GM18517 (cell line): ENCODE data around the gene HPS4.

Experiments
- ATAC-seq: cut with Tn5 transposase; IDR thresholded peaks from one replicate; pipeline ENCODE4 v1.9.1; 2021; ENCODE audit warnings: mild to moderate bottlenecking, moderate library complexity; ENCODE audit not compliant: unreplicated experiment

The HPS4 gene

GRCh38 chr22:26470807-26471206, 12.8 kb downstream of the HPS4 start:
- no peak for ATAC-seq

DNA sequence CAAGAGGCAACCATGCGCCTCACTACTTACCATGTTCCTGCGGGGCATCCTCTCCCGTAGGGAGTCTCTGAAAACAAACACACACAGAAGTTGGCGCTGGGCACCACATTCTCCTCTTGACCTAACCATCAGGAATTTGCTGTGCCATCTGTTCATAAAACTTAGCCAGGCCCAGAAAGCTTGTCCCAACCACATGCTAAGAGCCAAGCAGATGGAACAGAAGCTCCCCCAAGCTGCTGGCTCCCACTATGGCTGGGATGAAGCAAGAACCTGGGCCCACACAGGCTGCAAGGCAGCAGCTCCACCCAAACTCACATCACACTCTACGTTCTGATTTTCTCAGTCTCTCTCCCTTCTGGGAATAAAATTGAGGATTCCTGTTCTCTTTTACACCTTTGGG, 17.4 kb downstream of the HPS4 start:
- no peak for ATAC-seq

GRCh38 chr22:26464312-26464711, 19.3 kb downstream of the HPS4 start:
- ATAC-seq, result no peak

DNA sequence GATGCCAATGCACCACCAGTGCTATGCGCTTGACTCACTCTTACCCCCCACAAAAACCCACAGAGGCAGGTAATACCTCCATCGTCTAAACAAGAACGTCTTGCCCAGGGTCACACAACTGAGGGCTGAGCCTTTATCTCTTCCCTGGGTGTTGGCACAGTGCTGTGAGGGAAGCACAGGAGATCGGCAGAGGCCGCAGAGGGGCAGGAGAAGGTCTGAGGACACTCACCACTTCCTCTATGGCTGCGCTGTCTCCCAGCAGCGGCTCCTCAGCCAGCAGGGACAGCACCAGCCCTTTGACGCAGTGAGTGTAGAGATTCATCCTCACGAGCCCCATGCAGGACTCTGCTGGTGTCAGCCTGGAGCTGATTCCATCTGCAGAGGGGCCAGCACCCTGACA, 19.9 kb downstream of the HPS4 start:
- ATAC-seq, result no peak

- no peak for ATAC-seq
These were observed 20.4 kb downstream of the HPS4 start for GRCh38 chr22:26463101-26463661.

- no peak for ATAC-seq
These were observed 20.9 kb downstream of the HPS4 start for GRCh38 chr22:26462641-26463040.

DNA sequence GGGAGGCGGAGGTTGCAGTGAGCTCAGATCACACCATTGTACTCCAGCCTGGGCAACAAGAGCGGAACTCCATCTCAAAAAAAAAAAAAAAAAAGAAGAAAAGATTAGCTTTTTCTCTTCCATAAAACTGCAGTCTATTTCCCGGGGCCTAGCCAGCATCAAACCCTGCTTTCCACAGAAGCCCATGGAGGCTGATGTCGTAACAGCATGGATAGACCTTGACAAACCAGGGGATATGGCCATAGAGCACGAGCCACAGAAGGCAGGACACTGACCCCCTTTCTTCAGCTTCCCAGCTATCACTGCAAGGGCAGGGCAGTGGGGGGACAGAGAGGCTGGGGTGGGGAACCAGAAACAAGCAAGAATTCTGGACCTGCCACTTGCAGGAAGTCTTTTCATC, 21.5 kb downstream of the HPS4 start:
- no peak for ATAC-seq

GRCh38 chr22:26461188-26461810, 22.3 kb downstream of the HPS4 start:
- no peak for ATAC-seq

DNA sequence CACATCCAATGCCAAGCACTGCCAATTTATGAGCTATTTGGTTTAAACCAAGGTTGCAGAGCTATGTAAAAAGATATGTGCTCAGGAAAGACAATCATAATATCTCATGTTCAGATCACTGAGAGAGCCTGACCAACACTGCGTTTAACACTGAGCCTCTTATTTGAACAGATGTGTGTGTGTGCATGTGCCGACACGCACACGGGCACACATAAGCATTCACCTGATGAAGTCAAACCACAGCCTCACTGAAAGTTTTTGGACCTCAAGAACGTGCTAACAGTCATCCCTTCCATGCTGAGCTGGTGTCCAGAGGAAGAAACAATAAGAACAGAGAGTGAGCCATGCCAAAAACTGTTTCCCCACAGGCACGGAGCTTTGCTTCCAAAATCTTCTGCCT, 23.4 kb downstream of the HPS4 start:
- no peak for ATAC-seq

DNA sequence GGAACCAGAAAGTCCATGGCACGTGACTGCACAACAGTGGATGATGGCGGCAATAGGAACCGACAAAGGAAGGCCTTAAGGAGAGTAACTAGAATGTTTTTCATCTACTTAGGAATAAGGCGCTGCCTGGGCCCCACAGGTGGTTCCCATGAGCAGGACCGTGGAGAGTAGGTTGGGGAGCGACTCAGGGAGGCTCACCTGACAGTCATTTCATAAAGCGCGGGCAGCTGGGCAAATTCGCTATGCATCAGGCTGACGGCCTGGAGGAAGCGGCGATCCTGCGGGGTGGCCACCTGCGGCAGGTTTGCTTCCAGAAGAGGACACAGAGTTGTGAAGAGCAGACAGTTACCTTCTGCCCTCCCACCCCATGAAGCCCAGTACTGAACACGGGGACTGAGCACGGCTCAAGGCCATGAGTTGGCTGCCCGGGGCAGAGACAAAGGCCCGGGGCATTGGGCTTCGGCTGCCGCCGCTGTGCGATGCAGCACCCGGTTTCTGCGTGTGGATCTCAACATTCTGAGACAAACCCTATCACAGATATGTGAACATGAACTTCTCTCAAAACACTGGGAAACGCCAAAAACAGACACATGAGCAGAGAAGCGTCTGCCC, 25.8 kb downstream of the HPS4 start:
- ATAC-seq, result no peak

DNA sequence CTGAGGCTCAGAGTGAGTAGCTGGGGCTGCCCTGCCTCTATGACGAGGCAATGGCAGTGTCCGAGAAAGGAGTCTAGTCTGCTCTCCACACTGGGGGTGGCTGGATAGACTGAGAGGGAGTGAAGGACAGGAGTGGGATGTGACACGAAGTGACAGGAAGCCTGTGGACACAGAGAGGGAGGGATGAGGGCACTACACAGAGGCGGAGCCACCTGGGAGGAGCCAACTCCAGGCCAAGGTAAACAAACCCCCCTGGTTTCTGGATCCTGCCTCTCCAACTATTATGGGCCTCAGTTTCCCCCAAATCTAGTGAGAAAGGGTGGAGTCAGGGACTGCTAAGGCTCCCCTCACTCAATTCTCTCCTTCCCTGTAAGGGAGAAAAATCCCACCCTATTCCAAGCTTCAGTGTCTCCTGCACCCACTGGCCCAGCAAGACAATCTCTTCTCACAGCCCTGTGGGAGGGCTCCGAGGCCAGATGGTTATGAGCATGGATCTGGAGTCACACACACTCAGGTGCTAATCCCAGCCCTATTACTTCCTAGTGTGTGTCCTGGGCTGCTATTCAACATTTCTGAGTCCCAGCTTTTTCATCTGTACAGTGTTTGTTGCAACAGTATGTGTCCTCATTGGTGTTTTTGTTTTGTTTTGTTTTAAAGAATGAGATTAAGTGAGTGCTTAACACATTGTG, 29.6 kb downstream of the HPS4 start:
- ATAC-seq, result no peak

DNA sequence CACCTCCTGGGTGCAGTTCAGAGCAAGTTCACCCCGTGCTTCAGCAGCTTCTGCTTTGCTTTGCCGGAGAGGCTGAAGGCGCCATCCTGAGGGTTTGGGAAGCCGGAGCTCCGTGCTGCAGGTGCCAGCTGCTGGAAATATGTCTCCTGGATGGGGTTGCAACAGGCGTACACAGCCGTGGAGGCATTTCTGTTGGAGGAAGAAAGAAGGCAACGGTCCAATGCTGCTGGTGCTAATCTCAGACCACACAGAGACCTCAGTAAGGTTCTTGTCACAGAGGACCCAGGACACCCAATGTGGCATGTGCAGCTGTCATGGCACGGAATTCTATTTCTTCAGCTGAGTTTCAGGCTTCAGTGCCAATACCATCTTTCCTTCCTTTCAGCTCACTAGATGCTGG, 30.4 kb downstream of the HPS4 start:
- no peak for ATAC-seq

DNA sequence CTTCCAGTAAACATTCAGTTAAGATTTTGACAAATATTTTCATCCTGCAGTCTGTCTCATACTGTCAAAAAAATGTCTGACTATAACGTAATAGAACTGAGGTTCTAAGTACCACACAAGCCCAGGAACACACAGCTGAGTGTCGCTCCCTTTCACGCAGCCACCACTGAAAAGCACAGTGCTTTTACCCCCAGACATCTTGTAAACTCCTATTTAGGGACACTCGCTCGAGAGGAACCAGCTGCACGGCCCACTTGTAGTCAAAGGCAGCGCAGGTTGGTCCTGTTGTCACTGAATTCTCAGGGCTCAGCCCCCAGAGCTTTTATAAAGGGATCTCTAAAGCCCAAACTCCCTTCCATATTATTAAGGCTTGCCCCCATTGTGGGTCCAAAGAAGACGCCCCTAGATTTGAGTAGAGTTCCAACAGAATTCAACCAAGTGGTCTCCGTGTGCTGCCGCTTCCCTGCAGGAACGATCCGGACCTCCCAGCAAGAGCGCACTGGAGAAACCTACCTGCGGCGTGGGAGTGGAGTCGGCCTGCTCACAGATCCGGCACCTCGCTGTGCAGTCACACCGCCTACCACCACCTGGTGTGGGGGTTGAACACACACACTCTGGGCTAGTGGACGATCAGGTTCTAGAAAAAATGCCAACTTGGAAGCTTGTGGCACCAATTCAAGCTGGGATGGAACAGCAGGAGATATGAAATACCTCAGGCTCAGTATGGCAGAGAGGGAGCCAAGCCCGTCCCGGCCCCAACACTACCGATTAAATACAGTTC, 31.2 kb downstream of the HPS4 start:
- ATAC-seq, result no peak

DNA sequence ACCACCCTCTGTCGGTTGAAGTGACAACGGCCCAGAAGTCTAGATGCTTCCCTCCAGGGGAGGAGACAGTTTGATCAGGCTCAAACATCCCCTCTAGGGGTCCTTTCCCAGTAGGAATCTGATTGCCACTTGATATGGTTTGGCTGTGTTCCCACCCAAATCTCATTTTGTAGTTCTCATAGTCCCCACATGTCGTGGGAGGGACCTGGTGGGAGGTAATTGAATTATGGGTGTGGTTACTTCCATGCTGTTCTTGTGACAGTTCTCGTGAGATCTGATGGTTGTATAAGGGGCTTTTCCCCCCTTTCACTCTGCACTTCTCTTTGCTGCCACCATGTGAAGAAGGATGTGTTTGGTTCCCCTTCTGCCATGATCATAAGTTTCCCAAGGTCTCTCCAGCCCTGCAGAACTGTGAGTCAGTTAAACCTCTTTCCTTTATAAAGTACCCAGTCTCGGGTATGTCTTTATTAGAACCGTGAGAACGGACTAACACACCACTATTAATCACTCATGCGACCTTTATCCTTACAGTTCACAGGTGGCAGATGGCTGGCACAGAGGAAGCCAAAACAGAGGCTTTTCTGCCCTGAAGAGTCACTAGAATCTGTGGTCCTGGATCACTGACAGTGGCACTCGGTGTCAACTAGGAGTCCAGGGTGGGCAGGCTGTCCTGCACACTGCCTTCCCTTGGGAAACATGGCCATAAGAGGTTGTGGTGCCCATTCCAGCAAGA, 33.0 kb downstream of the HPS4 start:
- no peak for ATAC-seq

DNA sequence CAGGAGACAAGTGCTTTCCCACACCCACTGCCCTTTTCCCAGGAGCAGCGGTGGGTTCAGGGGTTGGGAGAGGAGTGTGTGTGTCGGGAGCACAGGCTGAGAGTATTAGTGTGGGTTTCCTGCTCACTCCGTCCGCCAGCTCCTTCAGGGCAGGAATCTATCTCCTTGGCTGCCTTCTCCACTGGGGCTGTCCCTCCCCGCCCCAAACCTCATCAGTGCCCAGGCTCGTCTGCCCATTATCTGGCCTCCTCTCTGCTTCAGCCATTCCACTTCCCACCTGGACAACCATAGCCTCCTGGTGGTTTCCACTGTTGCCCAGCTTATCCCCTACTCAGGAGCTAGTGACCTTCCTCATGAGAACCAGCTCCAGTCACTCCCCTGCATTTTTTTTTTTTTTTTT, 34.6 kb downstream of the HPS4 start:
- ATAC-seq, result no peak

DNA sequence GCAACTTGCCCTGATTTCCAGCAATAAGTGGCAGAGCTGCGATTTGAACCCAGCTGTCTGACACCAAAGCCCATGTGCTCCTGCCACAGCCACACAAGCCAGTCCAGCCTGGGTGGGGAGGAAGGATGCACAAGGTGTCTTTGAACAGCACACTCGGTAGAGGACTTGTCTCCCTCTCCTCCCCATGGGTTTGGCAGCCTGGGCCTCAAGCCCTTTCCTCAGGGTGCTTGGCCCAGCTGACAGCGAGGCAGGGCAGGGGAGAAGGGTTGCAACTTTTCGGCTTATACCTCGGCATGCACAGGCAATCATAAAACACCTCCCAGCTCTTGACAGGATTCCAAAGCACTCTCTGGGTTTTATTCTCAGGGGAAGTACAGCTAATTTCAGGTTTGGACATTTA, 35.2 kb downstream of the HPS4 start:
- no peak for ATAC-seq

- ATAC-seq, result no peak
These were observed 35.8 kb downstream of the HPS4 start for GRCh38 chr22:26447584-26448329.

- ATAC-seq, result no peak
These were observed 36.6 kb downstream of the HPS4 start for GRCh38 chr22:26446808-26447515.

GRCh38 chr22:26445577-26446275, 37.9 kb downstream of the HPS4 start:
- no peak for ATAC-seq
